HepG2 (cell line): ENCODE results near the gene THAP3. TPM values are rescaled to one million over a fixed set of nuclear protein-coding genes. Genes with fewer than 3 reads are reported as not detected.

Experiments used
- ATAC-seq: fragments of 200-7000 bp; cut with Tn5 transposase; 3 replicates; pipeline ENCODE4 v1.9.1; 2020; ENCODE audit warnings: mild to moderate bottlenecking, moderate library complexity
- BruUV-seq: library from RNA; stranded (reverse); fragments of 400-500 nt; replicated peaks from 2 replicates; lab custom pipeline; 2021; lab: Mats Ljungman, UMichigan
- CTCF ChIA-PET: fragments of 300-600 bp; formaldehyde crosslinking; extraction: SDS; loops from one replicate; lab custom pipeline; 2021; ENCODE audit warnings: low total read pairs, inconsistent platforms, low intra/inter-chr PET ratio; lab: Yijun Ruan, JAX
- POLR2A ChIA-PET: fragments of 350-600 bp; sonication (Branson Sonifier 250); formaldehyde crosslinking; loops from one replicate; lab custom pipeline; 2020; ENCODE audit warnings: antibody characterized with exemption, inconsistent platforms; lab: Yijun Ruan, JAX
- DNase-seq: peaks from one replicate; pipeline ENCODE4 v3.0.0-alpha.2; 2015; ENCODE audit warnings: low spot score
- FAIRE-seq: peaks from 3 replicates; lab custom pipeline; 2011; peaks lifted over from hg19 to GRCh38; lab: Jason Lieb, UNC
- H2AFZ ChIP-seq: one replicate; pipeline ENCODE4 v1.6.1; 2011; ENCODE audit warnings: low read length, inconsistent platforms
- H3K27ac ChIP-seq: fragments of 300-600 bp; 3 replicates; pipeline ENCODE4 v1.8.0; 2011; ENCODE audit warnings: mixed run types, mild to moderate bottlenecking, mixed read lengths, low read length, inconsistent platforms; ENCODE audit not compliant: insufficient read depth; ENCODE audit errors: extremely low read length
- H3K27me3 ChIP-seq, 2 experiments: fragments of 200-600 bp in 1 of 2; 2 replicates in 1 of 2; 3 replicates in 1 of 2; pipeline versions ENCODE4 v1.6.0 to v1.8.0; 2011; ENCODE audit warnings: low read length in 2 of 2, mild to moderate bottlenecking in 2 of 2, moderate library complexity in 2 of 2, inconsistent platforms in 1 of 2; ENCODE audit not compliant: insufficient read depth in 2 of 2, control insufficient read depth in 1 of 2
- H3K36me3 ChIP-seq, 2 experiments: fragments of 200-600 bp in 1 of 2; replicated peaks in 1 of 2; 2 replicates in 1 of 2; 3 replicates in 1 of 2; pipeline versions ENCODE4 v1.5.1 to v1.8.0; 2011; ENCODE audit warnings: low read length in 2 of 2, inconsistent platforms in 1 of 2; ENCODE audit not compliant: insufficient read depth in 2 of 2, control insufficient read depth in 1 of 2
- H3K4me1 ChIP-seq: 2 replicates; pipeline ENCODE4 v1.5.1; 2012; ENCODE audit warnings: low read length, inconsistent platforms; ENCODE audit not compliant: insufficient read depth
- H3K4me2 ChIP-seq: 2 replicates; pipeline ENCODE4 v1.6.0; 2011; ENCODE audit warnings: low read depth, low read length, inconsistent platforms
- H3K4me3 ChIP-seq, 3 experiments: fragments of 200-600 bp in 1 of 3; sonication (generic), shearing (Covaris generic) in 1 of 3; replicated peaks in 1 of 3; 2 replicates each; pipeline ENCODE4 v1.5.1; 2011 to 2016; ENCODE audit warnings: low read length in 3 of 3, inconsistent platforms in 2 of 3, low read depth in 2 of 3, mild to moderate bottlenecking in 2 of 3, control low read depth in 1 of 3, mixed read lengths in 1 of 3; ENCODE audit not compliant: insufficient read depth in 1 of 3
- H3K79me2 ChIP-seq: one replicate; pipeline ENCODE4 v1.6.1; 2011; ENCODE audit warnings: low read length, inconsistent platforms; ENCODE audit not compliant: insufficient read depth
- H3K9ac ChIP-seq: 2 replicates; pipeline ENCODE4 v1.6.0; 2011; ENCODE audit warnings: mild to moderate bottlenecking, low read depth, low read length, inconsistent platforms; ENCODE audit not compliant: insufficient read depth
- H3K9me3 ChIP-seq: 2 replicates; pipeline ENCODE4 v1.5.1; 2012; ENCODE audit warnings: mild to moderate bottlenecking, low read length
- H4K20me1 ChIP-seq: 2 replicates; pipeline ENCODE4 v1.6.0; 2011; ENCODE audit warnings: inconsistent platforms, mild to moderate bottlenecking, low read length, moderate library complexity; ENCODE audit not compliant: insufficient read depth
- CBFB ChIP-seq: sonication (generic); formaldehyde crosslinking; IDR thresholded peaks from 2 replicates; pipeline ENCODE4 v1.4.0; 2020; ENCODE audit warnings: missing genetic modification reagents
- CSRNP2 ChIP-seq: sonication (generic); formaldehyde crosslinking; conservative IDR thresholded peaks from 2 replicates; pipeline ENCODE4 v1.8.0; 2022; ENCODE audit warnings: low read depth, missing genetic modification reagents
- E2F1 ChIP-seq: sonication (generic); formaldehyde crosslinking; IDR thresholded peaks from 2 replicates; pipeline ENCODE4 v1.5.0; 2020; ENCODE audit warnings: missing genetic modification reagents
- HNF1A ChIP-seq, 2 experiments: sonication (generic) in 1 of 2; formaldehyde crosslinking in 1 of 2; IDR thresholded peaks; 2 replicates each; pipeline versions ENCODE4 v1.4.0 to v1.6.1; 2016 to 2020; ENCODE audit warnings: borderline replicate concordance in 1 of 2, low read depth in 1 of 2, mild to moderate bottlenecking in 1 of 2, missing genetic modification reagents in 1 of 2
- MZF1 ChIP-seq: sonication (generic); formaldehyde crosslinking; IDR thresholded peaks from 2 replicates; pipeline ENCODE4 v1.8.1; 2023; ENCODE audit warnings: mild to moderate bottlenecking, missing genetic modification reagents, borderline replicate concordance
- PHF8 ChIP-seq: sonication (generic); formaldehyde crosslinking; IDR thresholded peaks from 2 replicates; pipeline ENCODE4 v1.5.0; 2020; ENCODE audit warnings: missing genetic modification reagents
- ZBTB4 ChIP-seq: sonication (generic); formaldehyde crosslinking; IDR thresholded peaks from 2 replicates; pipeline ENCODE4 v1.4.0; 2020; ENCODE audit warnings: missing genetic modification reagents, mild to moderate bottlenecking, borderline replicate concordance
- ZNF343 ChIP-seq: sonication (generic); formaldehyde crosslinking; IDR thresholded peaks from 2 replicates; pipeline ENCODE4 v1.4.0; 2020; ENCODE audit warnings: mild to moderate bottlenecking, missing genetic modification reagents
- ZNF580 ChIP-seq: IDR thresholded peaks from 2 replicates; pipeline ENCODE4 v1.6.1; 2016; ENCODE audit warnings: low read depth, borderline replicate concordance
- ZNF746 ChIP-seq: sonication (generic); formaldehyde crosslinking; IDR thresholded peaks from 2 replicates; pipeline ENCODE4 v1.8.0; 2022; ENCODE audit warnings: mild to moderate bottlenecking, missing genetic modification reagents
- WGBS: methylation state at CpG from one replicate; pipeline ENCODE4 v1.1.6; 2017; ENCODE audit warnings: low lambda C conversion rate; 5-methylcytosine and 5-hydroxymethylcytosine counted together
- in situ Hi-C: cut with HindIII; loops from 2 replicates; pipeline ENCODE4 v1.10.0; 2017; ENCODE audit warnings: low pct_unique_long_range_greater_than_20kb; ENCODE audit not compliant: extremely low pct_ligation_motif_present
- intact Hi-C: fragments of 100-400 bp; cut with micrococcal nuclease; formaldehyde crosslinking; loops from one replicate; pipeline ENCODE4 v1.10.0; 2022; ENCODE audit not compliant: unreplicated experiment
- polyA plus RNA-seq, 8 experiments: library from polyadenylated mRNA; depleted of rRNA in 3 of 8; stranded (reverse) in 7 of 8; unstranded in 1 of 8; fragments of >200 nt; fragmentation: Illumina TruSeq in 4 of 8; extraction: Trizol in 4 of 8; gene quantifications; 2 replicates each; pipeline versions ENCODE4 v1.2.1 to v1.2.3, GENCODE V29; 2011 to 2016; ENCODE audit warnings: low read depth in 4 of 8, missing spikeins in 1 of 8, mixed read lengths in 1 of 8; ENCODE audit not compliant: insufficient read depth in 1 of 8
- total RNA-seq, 5 experiments: library from RNA; depleted of rRNA; stranded (reverse); fragments of >200 nt; fragmentation: Illumina TruSeq; extraction: Trizol; gene quantifications; 2 replicates each; pipeline ENCODE4 v1.2.3, GENCODE V29; 2016; ENCODE audit warnings: low read depth in 1 of 5

Gene THAP3
- total and polyA plus RNA-seq, 2 of the 13 experiments (the other 11 are each of a cell fraction or from before 2014, with no cell fraction given), result 10.3 to 14.9 TPM

- DNase-seq, result peak; percentile 97
- peak; percentile 67 for ATAC-seq
- Histone ChIP-seq H3K4me2 (peak overlapping the region; percentile 98), H3K36me3 (peaks cover 2 to 6% of the 10 kb centered on the region in 2 experiments; a peak in 2 of 5 replicates), H3K9me3 (no peaks in the 10 kb centered on the region), H3K9ac (peak overlapping the region; percentile 97), H3K4me1 (peaks cover 38% of the 10 kb centered on the region), H3K79me2 (peaks cover 34% of the 10 kb centered on the region), H3K4me3 (peak overlapping the region; percentile 66 to 92 (median 78)), H4K20me1 (peaks cover 23% of the 10 kb centered on the region), H3K27ac (peak overlapping the region; percentile 100), H3K27me3 (no peaks in the 10 kb centered on the region; a peak in 1 of 5 replicates), H2AFZ (no peak overlapping the region)
- in situ Hi-C loops, result no loop called here
- CTCF ChIA-PET, result no interaction called here
- peak; percentile 98 for FAIRE-seq
- TSS peak; percentile 60 for BruUV-seq
- POLR2A ChIA-PET, result interaction anchor here (0.6 to 7.1 kb wide), 14 partner anchors 8 to 194 kb away, joined by 3 to 113 read pairs (median 4); partner anchors contain the start of genes NOL9, PHF13, TAS1R1 and THAP3
- intact Hi-C loops, result loop anchor here (1.0 kb wide), 1 partner anchor 9 kb away; the partner anchor contains the start of gene PHF13
- 0% methylated on average over 16 of the region's 19 CpGs for WGBS
- TF ChIP-seq MZF1 (CRISPR knock-in tag) (no peak), ZNF580 (no peak), ZBTB4 (CRISPR knock-in tag) (no peak), CBFB (CRISPR knock-in tag) (no peak), HNF1A (IDR thresholded peaks at IDR 0.05; ENCODE audit: low read depth) (0 out of 2 replicates have a peak, but pooled peaks have one; percentile 33), HNF1A (CRISPR knock-in tag; IDR thresholded peaks at IDR 0.05; ENCODE audit: borderline replicate concordance) (no peak), CSRNP2 (no peak), ZNF746 (CRISPR knock-in tag) (no peak), E2F1 (CRISPR knock-in tag) (peak; percentile 10; the same call in 1 of the 2 replicates), ZNF343 (CRISPR knock-in tag) (no peak), PHF8 (CRISPR knock-in tag) (peak; percentile 55)
These were observed 20.6 kb upstream of the THAP3 start for GRCh38 chr1:6603915-6604558.
